Measurements from ENCODE around the gene EIF5A2.

- TF ChIP-seq CTCF (IDR thresholded peaks at IDR 0.05): no peak
- TF ChIP-seq POLR2AphosphoS5 (IDR thresholded peaks at IDR 0.05): no peak
- no peak for TF ChIP-seq EP300 (IDR thresholded peaks at IDR 0.05; ENCODE audit: low read depth)
- no peak for TF ChIP-seq POLR2A (IDR thresholded peaks at IDR 0.05)
Observed at GRCh38 chr3:170914690-170915089, 6.3 kb upstream of the EIF5A2 start.

Data from transverse colon (tissue), 4 donors.